Activated CD8-positive, alpha-beta T cell treated with anti-CD3 and anti-CD28 coated beads, Interleukin-2, amount 10 ng/mL, durations not matched to agents 7 days and 5 days (primary cell): ENCODE results near the gene HDAC4. TPM values are rescaled to one million over a fixed set of nuclear protein-coding genes. Genes with fewer than 3 reads are reported as not detected.
A peak's percentile ranks its signal among the peaks of the same experiment; 100 is the strongest.

Experiments
- ATAC-seq: fragments of 150-1000 bp; cut with Tn5 transposase; one replicate; pipeline ENCODE4 v1.10.0; 2021; ENCODE audit warnings: moderate library complexity
- CTCF ChIA-PET: fragments of 350-600 bp; sonication (Branson Sonifier 250); formaldehyde crosslinking; loops from one replicate; lab custom pipeline; 2021; ENCODE audit warnings: antibody characterized with exemption; lab: Charles Lee
- POLR2A ChIA-PET: fragments of 350-600 bp; sonication (Branson Sonifier 250); formaldehyde crosslinking; loops from one replicate; lab custom pipeline; 2021; ENCODE audit warnings: antibody characterized with exemption; lab: Charles Lee
- DNase-seq: peaks from one replicate; pipeline ENCODE4 v3.0.0-alpha.2; 2020
- H3K27ac Mint-ChIP-seq: one replicate; pipeline ENCODE4 v1.8.0; 2021; ENCODE audit warnings: mild to moderate bottlenecking, mixed read lengths
- H3K27me3 Mint-ChIP-seq: one replicate; pipeline ENCODE4 v1.8.0; 2021; ENCODE audit warnings: low read depth, mixed read lengths
- H3K36me3 Mint-ChIP-seq: one replicate; pipeline ENCODE4 v1.8.0; 2021; ENCODE audit warnings: low read depth, mixed read lengths
- H3K4me1 Mint-ChIP-seq: one replicate; pipeline ENCODE4 v1.8.0; 2021; ENCODE audit warnings: low read depth, mixed read lengths
- H3K4me3 Mint-ChIP-seq: one replicate; pipeline ENCODE4 v1.8.0; 2021; ENCODE audit warnings: mild to moderate bottlenecking, mixed read lengths
- H3K9me3 Mint-ChIP-seq: one replicate; pipeline ENCODE4 v1.8.0; 2022; ENCODE audit warnings: mixed read lengths; ENCODE audit not compliant: insufficient read depth
- total RNA-seq, 2 experiments: library from RNA; stranded (reverse); gene quantifications; one replicate each; pipeline ENCODE4 v1.2.3, GENCODE V29; 2021

The HDAC4 gene
- total RNA-seq, 2 experiments from 2014 or later: 50.7 to 58.8 TPM

DNA sequence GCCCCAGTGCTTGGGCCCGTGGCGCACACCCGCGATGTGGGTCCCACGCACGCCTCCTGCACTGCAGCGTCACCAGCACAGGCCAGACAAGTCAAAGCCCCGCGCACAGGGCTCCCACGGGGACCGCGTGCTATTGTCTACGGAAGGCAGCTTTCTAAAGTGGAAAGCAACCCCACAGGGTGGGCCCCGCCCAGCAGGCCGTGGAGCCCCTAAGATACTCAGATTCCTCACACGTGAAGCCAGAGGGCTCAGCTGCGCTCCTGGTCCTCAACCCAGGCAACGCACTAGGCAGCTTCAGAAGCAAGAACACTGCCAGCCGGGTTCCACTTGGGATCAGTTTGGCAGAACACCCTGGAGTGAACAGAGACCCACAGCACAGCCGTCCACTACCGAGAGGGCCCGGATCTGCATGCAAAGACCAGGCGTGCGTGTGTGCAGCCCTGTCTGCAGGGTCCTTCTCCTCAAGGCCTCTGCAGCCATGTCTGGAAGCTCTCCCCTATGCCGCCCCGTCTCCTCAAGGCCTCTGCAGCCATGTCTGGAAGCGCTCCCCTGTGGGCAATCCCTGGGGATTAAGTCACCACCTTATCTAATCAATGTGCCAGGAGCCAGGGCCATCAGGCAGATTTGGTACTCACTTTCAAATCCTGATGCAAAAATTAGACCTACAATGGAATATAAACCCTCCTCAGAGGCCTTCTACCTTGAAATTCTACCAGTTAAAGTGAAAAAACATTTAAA lies 231.3 kb downstream of the HDAC4 start:
- ChIA-PET CTCF (no interaction called here), POLR2A (no interaction called here)
- DNase-seq (no peak), ATAC-seq (no peak)
- Mint-ChIP-seq H3K9me3 (peaks cover 30% of the 10 kb centered on the region), H3K4me1 (peaks cover 12% of the 10 kb centered on the region), H3K4me3 (no peak overlapping the region), H3K27me3 (no peaks in the 10 kb centered on the region), H3K36me3 (peaks cover 47% of the 10 kb centered on the region), H3K27ac (no peak overlapping the region)

DNA sequence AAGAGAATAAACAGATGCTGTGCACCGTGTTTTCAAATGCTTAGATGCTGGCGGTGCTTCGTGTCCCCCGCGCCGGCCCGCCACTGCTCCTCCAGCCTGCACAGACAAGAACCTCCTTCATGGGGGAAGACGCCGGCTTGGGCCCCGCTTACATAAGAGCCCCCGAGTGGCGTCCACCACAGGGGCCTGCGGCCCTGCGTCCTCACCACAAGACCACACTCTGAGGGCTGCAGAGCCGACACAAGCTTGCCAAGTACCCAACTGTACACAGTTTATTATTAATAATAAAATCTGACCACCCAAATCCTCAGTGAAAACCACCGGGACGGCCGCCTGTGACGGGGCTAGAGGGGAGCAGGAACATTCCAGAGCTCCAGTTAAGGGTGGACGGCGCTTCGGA lies 232.2 kb downstream of the HDAC4 start:
- Mint-ChIP-seq H3K9me3 (peaks cover 25% of the 10 kb centered on the region), H3K4me1 (peaks cover 21% of the 10 kb centered on the region), H3K27me3 (no peaks in the 10 kb centered on the region), H3K4me3 (no peak overlapping the region), H3K36me3 (peaks cover 42% of the 10 kb centered on the region), H3K27ac (no peak overlapping the region)
- POLR2A ChIA-PET: no interaction called here
- DNase-seq: no peak
- ATAC-seq: no peak
- CTCF ChIA-PET: no interaction called here

DNA sequence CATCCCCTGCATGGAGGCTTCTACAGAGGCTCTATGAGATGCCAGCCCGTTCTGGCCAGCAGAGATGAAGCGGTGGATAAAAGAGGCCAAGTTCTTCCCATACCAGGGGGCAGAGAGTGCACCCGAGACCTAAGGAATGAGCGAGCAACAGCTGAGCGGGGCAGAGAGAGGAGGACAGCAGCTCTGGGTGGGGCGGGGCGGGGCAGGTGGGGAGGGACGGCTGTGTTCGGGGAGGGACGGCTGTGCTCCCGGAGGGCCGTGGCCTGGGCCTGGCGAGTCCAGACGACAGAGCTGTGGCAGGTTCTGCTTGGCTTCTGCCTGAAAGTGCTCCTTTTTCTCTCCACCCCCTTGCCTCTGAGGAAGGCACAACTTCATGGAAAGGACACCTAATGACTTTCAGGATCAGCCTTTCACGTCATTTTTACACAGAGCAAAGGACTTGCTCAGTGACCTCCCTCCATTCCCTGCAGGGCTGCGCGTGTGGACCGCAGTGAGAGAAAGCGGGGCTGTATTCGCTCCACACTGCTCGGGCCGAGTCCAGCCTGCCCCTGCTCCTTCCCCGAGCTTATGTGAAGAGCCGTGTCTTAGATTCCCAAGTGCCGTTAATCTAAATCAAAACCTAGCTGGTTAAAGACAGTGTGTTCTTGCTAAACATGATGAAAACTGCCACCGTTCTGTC lies 232.9 kb downstream of the HDAC4 start:
- H3K27me3 Mint-ChIP-seq: no peaks in the 10 kb centered on the region
- ATAC-seq (no peak), DNase-seq (no peak)
- CTCF ChIA-PET: no interaction called here
- POLR2A ChIA-PET: no interaction called here
- H3K36me3 Mint-ChIP-seq: peaks cover 36% of the 10 kb centered on the region
- H3K4me3 Mint-ChIP-seq: no peak overlapping the region
- no peak overlapping the region for H3K27ac Mint-ChIP-seq
- H3K4me1 Mint-ChIP-seq: peaks cover 24% of the 10 kb centered on the region
- peaks cover 18% of the 10 kb centered on the region for H3K9me3 Mint-ChIP-seq

DNA sequence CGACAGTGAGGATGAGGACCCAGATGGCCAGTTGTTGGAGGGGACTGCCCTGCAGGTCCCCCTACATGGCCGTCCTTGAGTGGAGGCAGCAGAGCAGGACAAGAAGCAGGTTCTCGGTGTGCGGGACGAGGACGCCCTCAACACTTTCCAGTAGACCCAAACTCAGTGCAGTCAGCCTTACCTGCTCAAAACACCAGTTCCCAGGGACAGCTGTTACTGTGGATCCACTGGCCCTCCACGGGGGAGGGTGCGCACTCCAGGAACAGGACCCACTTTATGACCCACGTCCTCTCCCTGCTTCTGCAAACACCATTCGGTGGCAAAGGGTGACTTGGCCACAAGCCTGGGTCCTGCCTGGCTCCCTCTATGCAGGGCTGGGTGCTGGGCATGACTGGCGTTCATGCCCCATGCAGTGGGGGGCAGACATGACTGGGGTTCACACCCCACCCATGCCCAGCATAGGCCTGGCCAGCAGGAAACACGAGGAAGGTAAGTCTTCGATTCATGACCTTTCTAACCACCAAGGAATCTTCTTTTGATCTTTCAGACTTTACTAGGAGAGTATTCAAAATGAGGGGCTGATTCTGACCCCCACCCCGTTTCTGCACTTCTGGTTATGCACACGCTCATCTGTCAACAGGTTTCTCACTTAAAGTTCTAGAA lies 233.7 kb downstream of the HDAC4 start:
- DNase-seq (no peak), ATAC-seq (no peak)
- Mint-ChIP-seq H3K4me3 (no peak overlapping the region), H3K36me3 (peaks cover 36% of the 10 kb centered on the region), H3K9me3 (peaks cover 12% of the 10 kb centered on the region), H3K27ac (no peak overlapping the region), H3K4me1 (peaks cover 26% of the 10 kb centered on the region), H3K27me3 (no peaks in the 10 kb centered on the region)
- ChIA-PET POLR2A (no interaction called here), CTCF (no interaction called here)

DNA sequence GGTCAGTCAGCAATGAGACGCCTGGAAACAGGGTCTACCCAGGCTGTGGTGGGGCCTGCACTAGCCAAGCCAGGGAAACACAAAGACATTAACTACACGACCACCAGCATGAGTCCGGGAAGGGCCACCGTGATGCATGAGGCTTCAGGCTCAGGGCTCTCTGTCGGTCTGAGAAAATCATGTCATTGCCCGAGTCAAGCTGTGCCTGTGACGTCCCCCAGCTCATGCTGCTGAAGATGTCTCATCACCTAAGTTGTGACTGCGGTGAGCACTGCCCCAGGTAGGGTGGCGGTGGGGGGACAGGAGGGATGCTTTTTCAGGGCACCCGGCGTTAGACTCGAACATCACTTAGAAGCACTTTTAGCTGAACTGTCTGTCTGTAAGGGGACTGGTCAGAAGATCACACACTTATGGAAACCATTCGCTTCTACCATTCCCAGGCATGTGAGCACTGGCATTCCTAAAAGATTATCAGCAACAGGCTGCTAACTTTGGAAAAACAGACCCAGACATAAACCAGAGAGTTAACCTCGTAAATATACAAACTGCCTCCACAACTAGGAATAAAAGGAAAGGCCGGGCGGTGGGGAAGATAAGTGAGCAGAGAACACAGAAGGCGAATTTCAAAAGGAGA lies 234.5 kb downstream of the HDAC4 start:
- no peaks in the 10 kb centered on the region for H3K27me3 Mint-ChIP-seq
- CTCF ChIA-PET: no interaction called here
- peaks cover 39% of the 10 kb centered on the region for H3K36me3 Mint-ChIP-seq
- POLR2A ChIA-PET: no interaction called here
- ATAC-seq (no peak), DNase-seq (no peak)
- peaks cover 7% of the 10 kb centered on the region for H3K9me3 Mint-ChIP-seq
- peaks cover 26% of the 10 kb centered on the region for H3K4me1 Mint-ChIP-seq
- no peak overlapping the region for H3K4me3 Mint-ChIP-seq
- H3K27ac Mint-ChIP-seq: no peak overlapping the region

DNA sequence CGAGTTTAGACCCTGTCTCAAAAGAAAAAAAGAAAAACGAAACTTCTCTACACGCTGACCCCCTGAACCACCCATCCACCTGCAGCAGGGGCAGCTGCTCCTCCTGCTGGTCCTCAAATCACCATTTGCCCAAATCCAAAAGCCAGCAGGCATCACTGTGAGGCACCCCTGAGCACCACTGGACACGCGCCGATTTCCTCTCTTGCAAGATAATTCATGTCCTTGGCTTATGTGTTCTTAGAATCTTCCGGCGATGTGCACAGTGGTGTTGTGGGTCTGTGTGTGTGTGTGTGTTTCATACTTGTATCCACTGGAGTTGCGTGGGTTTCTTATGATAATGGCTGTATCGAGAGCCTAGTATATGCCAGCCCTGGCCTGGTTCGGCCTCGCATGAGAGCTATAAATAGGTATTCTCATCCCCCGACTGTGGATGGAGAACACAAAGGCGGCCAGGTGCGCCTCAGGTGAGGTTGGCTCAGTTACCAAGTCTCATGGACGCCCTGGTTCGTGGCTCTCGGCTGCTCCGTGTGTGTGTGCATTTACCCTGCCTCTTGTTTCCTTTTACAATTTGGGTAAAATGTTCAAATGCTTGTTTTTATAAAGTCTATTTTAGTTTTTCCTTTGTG lies 235.5 kb downstream of the HDAC4 start:
- Mint-ChIP-seq H3K4me3 (no peak overlapping the region), H3K27me3 (no peaks in the 10 kb centered on the region), H3K4me1 (peaks cover 26% of the 10 kb centered on the region), H3K9me3 (no peaks in the 10 kb centered on the region), H3K27ac (peak overlapping the region; percentile 81), H3K36me3 (peaks cover 40% of the 10 kb centered on the region)
- ChIA-PET POLR2A (no interaction called here), CTCF (no interaction called here)
- DNase-seq (no peak), ATAC-seq (no peak)

DNA sequence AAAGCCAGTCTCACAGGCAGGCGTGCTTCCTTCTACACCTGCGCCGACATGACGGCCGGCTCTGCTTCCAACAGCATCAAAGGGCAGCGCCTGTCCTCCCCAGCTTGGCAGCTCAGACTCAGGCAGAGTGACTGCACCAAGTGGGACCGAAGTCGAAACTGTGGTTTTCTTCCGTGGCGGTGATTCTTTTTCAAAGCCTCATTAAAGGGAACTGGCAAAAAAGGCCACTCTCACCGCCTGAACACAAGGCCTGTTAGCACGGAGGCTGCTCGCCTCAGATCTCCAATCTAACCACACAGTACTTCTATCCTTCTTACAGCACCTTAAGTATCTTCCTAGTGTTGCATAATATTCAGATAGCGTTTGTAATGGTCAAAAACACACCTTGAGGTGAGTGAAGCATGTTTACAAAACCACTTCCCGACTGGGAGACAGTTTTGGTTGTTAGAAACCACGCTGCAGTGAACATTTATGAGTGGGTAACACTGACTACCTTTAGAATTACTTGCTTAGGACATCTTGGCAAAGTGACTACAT lies 236.4 kb downstream of the HDAC4 start:
- H3K36me3 Mint-ChIP-seq: peaks cover 44% of the 10 kb centered on the region

DNA sequence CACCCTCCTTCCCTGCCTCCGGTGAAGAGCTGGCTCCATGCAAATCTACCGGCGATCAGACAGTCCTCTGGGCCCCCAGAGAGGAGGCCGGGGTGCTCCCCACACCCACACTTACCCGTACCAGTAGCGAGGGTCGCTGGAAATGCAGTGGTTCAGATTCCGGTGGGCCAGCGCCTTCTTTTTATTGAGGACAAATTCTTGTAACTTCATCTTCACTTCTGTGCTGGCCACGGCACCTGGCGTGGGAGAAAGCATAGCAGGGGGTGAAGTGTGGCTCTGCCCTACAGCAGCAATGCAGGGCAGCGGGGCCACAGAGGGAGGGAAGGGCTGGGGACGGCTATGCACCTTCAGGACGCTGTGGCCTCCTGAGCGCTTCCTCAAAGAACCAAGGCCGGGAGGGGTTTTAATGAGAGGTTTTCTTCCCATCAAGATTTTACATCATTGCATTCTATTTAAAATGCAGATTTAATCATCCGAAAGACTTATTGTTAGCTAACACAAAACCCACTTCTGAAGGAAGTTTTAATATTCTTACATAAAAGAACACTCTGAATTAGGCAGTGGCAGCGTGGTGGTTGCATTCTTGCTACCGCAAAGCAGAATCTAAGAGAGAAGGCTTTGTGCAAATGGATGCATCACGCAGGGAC lies 237.0 kb downstream of the HDAC4 start:
- ATAC-seq (no peak), DNase-seq (no peak)
- CTCF ChIA-PET: no interaction called here
- Mint-ChIP-seq H3K4me3 (peak overlapping the region; percentile 22), H3K27me3 (no peaks in the 10 kb centered on the region), H3K9me3 (peaks cover 3% of the 10 kb centered on the region), H3K27ac (peak overlapping the region; percentile 78), H3K36me3 (peaks cover 41% of the 10 kb centered on the region), H3K4me1 (peaks cover 29% of the 10 kb centered on the region)
- POLR2A ChIA-PET: interaction anchor here (0.7 kb wide), 1 partner anchor 10 kb away, joined by 3 read pairs; no protein-coding TSS in a partner anchor

More for the DNA sequence above, 236.4 kb downstream of the HDAC4 start:
- DNase-seq (peak; percentile 66), ATAC-seq (peak; percentile 80)
- Mint-ChIP-seq H3K4me1 (peaks cover 29% of the 10 kb centered on the region), H3K27ac (peak overlapping the region; percentile 78), H3K9me3 (peaks cover 3% of the 10 kb centered on the region), H3K4me3 (peak overlapping the region; percentile 22), H3K27me3 (no peaks in the 10 kb centered on the region)
- POLR2A ChIA-PET: interaction anchor here (0.7 kb wide), 1 partner anchor 10 kb away, joined by 3 read pairs; no protein-coding TSS in a partner anchor
- CTCF ChIA-PET: no interaction called here

DNA sequence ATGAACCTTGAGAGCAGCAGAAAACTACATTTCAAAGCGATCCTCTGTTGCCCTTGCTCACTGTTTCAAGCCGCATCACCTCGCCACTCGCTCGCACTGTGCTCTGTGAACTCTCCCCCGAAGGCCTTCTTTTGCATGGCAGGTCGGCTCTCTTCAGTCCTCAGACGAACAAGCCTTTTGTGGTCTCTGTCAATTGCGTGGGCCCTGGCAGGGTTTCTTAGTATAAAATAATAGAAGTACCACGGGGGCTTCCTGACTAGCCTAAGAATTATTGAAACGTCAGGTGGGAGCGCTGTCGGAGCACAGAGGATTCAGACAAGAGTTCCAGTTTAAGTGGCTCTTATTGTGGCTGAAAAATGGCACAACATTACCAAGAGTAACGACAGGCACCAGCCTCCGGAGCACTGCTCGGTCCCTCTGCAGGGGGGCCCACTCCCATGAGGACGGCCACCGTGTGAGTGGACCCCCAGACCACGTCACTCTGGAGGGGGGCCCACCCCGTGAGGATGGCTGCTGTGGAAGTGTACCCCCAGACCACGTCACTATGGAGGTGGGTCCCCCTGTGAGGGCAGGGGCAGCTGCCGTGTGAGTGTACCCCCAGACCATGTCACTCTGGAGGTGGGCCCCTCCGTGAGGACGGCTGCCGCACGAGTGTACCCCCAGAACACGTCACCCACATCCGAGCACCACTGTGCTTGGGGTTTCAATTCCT lies 237.7 kb downstream of the HDAC4 start:
- DNase-seq (no peak), ATAC-seq (no peak)
- peaks cover 29% of the 10 kb centered on the region for H3K4me1 Mint-ChIP-seq
- peaks cover 41% of the 10 kb centered on the region for H3K36me3 Mint-ChIP-seq
- peaks cover 3% of the 10 kb centered on the region for H3K9me3 Mint-ChIP-seq
- no peak overlapping the region for H3K27ac Mint-ChIP-seq
- no peaks in the 10 kb centered on the region for H3K27me3 Mint-ChIP-seq
- ChIA-PET POLR2A (interaction anchor here (0.7 kb wide), 1 partner anchor 9 kb away, joined by 3 read pairs; no protein-coding TSS in a partner anchor), CTCF (no interaction called here)
- H3K4me3 Mint-ChIP-seq: no peak overlapping the region

DNA sequence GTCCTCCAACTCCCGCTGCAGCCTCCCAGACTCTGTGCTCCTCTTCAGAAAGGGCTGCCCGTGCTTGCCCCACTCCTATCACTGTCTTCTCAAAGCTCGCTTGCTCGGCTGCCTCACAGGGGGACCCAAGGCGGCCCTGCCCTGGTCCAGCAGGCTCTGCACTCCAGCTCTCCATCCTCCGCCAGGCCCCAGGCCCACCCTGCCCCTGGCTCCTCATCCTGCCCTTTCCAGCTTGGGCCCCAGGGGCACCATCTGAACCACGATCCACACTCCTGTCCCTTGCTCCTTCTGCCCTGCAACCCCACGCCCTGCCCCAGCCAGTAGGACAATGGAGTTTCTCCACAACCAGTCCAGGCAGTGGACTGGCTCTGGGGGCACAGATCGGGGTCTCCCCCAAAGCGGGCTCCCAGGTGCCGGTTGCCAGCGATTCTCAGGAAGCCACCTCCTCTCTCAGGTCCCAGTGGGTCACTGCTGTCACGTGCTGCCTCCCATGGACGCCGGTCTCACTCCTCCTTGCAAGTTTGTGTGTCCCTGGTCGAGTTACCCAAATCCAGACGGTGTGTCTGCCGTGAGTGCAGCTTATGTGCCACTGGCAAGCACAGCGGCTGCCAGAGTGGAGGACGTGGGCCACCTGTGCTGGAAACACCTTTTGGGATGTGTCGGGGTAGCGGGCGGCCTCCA lies 238.5 kb downstream of the HDAC4 start:
- no peak overlapping the region for H3K27ac Mint-ChIP-seq
- H3K4me1 Mint-ChIP-seq: peaks cover 29% of the 10 kb centered on the region
- CTCF ChIA-PET: no interaction called here
- H3K36me3 Mint-ChIP-seq: peaks cover 41% of the 10 kb centered on the region
- DNase-seq (no peak), ATAC-seq (no peak)
- no peaks in the 10 kb centered on the region for H3K27me3 Mint-ChIP-seq
- H3K9me3 Mint-ChIP-seq: peaks cover 3% of the 10 kb centered on the region
- POLR2A ChIA-PET: interaction anchor here (0.6 kb wide), 1 partner anchor 400 kb away, joined by 3 read pairs; no protein-coding TSS in a partner anchor
- H3K4me3 Mint-ChIP-seq: no peak overlapping the region
